Measurements from ENCODE around the gene MFAP1. TPM values are rescaled to one million over a fixed set of nuclear protein-coding genes. Genes with fewer than 3 reads are reported as not detected.
"Not testable (repeated sequence)": the region's sequence is repeated elsewhere in the genome, so short reads cannot be mapped to it uniquely, and the experiment has no call there.

The MFAP1 gene
- total RNA-seq, 1 donor from 2014 or later = 21.0 TPM

DNA sequence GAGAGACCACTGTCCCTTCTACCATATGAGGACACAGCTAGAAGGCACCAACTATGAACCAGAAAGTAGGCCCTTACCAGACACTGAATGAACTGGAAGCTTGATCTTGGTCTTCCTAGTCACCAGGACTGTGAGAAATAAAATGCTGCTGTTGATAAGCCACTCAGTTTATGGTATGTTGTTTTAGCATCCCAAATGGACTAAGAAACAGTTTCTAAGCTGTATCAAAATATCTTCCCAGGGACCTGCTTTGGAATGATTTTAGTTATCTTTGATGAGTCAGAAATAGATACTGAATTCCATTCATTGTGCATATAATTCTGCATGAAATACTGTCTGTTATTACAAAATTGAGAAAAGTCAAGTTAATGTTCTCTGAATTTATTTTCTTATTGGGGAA lies 20.9 kb upstream of the MFAP1 start:
- no peaks in the 10 kb centered on the region for H3K36me3 ChIP-seq
- intact Hi-C loops (cut with DNase I) = no loop called here
- H3K4me1 ChIP-seq = no peaks in the 10 kb centered on the region
- no peak overlapping the region for H3K4me3 ChIP-seq
- DNase-seq (no peak), ATAC-seq (no peak)
- no peaks in the 10 kb centered on the region for H3K9me3 ChIP-seq
- no peaks in the 10 kb centered on the region for H3K27me3 ChIP-seq
- H3K27ac ChIP-seq = no peak overlapping the region
- TF ChIP-seq, protein P1, sequence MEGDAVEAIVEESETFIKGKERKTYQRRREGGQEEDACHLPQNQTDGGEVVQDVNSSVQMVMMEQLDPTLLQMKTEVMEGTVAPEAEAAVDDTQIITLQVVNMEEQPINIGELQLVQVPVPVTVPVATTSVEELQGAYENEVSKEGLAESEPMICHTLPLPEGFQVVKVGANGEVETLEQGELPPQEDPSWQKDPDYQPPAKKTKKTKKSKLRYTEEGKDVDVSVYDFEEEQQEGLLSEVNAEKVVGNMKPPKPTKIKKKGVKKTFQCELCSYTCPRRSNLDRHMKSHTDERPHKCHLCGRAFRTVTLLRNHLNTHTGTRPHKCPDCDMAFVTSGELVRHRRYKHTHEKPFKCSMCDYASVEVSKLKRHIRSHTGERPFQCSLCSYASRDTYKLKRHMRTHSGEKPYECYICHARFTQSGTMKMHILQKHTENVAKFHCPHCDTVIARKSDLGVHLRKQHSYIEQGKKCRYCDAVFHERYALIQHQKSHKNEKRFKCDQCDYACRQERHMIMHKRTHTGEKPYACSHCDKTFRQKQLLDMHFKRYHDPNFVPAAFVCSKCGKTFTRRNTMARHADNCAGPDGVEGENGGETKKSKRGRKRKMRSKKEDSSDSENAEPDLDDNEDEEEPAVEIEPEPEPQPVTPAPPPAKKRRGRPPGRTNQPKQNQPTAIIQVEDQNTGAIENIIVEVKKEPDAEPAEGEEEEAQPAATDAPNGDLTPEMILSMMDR (IDR thresholded peaks at IDR 0.05) = no peak

DNA sequence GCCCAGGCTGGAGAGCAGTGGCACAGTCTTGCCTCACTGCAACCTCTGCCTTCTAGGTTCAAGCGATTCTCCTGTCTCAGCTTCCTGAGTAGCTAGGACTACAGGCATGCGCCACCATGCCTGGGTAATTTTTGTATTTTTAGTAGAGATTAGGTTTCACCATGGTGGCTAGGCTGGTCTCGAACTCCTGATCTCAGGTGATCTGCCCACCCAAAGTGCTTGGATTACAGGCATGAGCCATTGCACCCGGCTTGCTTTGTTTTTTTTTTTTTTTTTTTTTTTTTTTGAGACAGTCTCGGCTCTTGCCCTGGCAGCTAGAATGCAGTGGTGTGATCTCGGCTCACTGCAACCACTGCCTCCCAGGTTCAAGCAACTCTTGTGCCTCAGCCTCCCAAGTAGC lies 8.0 kb upstream of the MFAP1 start:
- intact Hi-C loops (cut with DNase I); H3K36me3 ChIP-seq: not testable (repeated sequence)

DNA sequence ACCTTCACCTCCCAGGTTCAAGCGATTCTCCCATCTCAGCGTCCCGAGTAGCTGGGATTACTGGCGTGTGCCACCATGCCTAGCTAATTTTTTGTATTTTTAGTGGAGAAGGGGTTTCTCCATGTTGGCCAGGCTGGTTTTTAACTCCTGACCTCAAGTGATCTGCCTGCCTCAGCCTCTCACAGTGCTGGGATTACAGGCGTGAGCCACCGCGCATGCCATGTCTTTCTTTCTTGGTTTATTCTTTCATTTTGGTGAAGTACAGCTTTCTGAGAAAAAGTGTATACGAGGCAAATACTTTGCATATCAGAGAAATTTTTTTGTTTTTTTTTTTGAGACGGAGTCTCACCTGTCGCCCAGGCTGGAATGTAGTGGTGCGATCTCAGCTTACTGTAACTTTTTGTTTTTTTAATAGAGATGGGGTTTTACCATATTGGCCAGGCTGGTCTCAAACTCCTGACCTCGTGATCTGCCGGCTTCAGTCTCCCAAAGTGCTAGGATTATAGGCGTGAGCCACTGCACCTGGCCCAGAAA lies 7.1 kb upstream of the MFAP1 start:
- intact Hi-C loops (cut with DNase I); DNase-seq; H3K36me3 ChIP-seq: not testable (repeated sequence)

More for the DNA sequence above, 8.0 kb upstream of the MFAP1 start:
- not testable (repeated sequence) for H3K27ac ChIP-seq, H3K9me3 ChIP-seq, H3K27me3 ChIP-seq, H3K4me1 ChIP-seq, ATAC-seq, DNase-seq, H3K4me3 ChIP-seq

DNA sequence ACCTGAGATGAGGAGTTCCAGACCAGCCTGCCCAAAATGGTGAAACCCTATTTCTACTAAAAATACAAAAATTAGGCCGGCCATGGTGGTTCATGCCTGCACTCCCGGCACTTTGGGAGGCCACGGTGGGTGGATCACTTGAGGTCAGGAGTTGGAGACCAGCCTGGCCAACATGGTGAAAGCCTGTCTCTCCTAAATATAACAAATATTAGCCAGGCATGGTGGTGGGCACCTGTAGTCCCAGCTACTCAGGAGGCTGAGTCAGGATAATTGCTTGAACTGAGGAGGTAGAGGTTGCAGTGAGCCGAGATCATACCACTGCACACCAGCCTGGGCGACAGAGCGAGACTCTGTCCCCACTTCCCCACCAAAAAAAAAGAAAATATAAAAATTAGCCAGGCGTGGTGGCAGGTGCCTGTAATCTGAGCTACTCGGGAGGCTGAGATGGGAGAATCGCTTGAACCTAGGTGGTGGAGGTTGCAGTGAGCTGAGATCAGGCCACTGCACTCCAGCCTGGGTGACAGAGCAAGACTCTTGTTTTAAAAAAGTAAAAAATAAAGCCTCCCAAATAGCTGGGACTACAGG lies 6.3 kb upstream of the MFAP1 start:
- H3K27ac ChIP-seq; intact Hi-C loops (cut with DNase I); H3K4me3 ChIP-seq; DNase-seq; H3K36me3 ChIP-seq; H3K27me3 ChIP-seq; ATAC-seq; H3K9me3 ChIP-seq: not testable (repeated sequence)
- H3K4me1 ChIP-seq = peaks cover 17% of the 10 kb centered on the region

More for the DNA sequence above, 7.1 kb upstream of the MFAP1 start:
- not testable (repeated sequence) for ATAC-seq, H3K27ac ChIP-seq, H3K27me3 ChIP-seq, H3K9me3 ChIP-seq, H3K4me3 ChIP-seq
- H3K4me1 ChIP-seq = peaks cover 13% of the 10 kb centered on the region

DNA sequence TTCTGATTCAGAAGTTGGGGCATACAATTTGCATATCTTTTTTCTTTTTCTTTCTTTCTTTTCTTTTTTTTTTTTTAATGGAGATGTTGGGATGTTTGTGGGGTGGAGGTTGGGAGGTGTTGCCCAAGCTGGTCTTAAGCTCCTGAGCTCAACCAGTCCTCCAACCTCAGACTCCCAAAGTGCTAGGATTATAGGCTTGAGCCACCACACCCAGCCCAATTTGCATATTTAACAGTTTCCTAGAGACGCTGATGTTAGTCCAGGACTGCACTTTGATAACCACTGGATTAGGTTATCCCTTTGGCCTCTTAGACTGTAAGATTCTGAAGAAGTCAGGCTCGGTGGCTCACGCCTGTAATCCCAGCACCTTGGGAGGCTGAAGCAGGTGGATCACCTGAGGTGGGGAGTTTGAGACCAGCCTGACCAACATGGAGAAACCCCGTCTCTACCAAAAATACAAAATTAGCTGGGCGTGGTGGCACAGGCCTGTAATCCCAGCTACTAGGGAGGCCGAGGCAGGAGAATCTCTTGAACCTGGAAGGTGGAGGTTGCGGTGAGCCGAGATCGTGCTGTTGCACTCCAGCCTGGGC lies 5.6 kb upstream of the MFAP1 start:
- H3K27ac ChIP-seq; DNase-seq; H3K27me3 ChIP-seq; H3K4me3 ChIP-seq; ATAC-seq; intact Hi-C loops (cut with DNase I); H3K36me3 ChIP-seq; H3K9me3 ChIP-seq: not testable (repeated sequence)
- H3K4me1 ChIP-seq = peaks cover 17% of the 10 kb centered on the region

DNA sequence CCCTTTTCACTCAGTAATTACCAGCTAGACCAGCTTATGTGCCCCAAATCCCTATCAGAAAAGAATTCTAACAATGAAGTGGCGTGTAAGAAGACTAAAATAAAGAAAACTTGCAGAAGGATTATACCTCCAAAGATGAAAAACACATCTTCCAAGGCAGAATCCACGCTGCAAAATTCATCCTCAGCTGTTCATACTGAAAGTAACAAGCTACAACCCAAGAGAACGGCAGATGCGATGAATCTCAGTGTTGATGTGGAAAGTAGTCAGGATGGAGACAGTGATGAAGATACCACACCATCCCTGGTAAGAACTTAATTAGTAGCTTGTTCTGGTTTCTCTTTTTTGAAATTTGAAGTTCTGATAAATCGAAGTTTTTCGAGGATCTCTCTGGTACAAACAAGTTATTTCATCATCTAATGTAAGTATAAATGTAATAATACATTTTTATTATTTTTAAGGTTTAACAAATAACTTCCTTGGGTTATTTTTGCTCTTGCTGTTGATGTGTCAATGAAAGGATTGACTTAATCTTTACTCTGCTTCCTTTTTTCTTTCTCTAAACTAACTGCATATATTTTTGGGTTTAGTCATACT lies 3.7 kb upstream of the MFAP1 start:
- ATAC-seq (no peak), DNase-seq (no peak)
- no peaks in the 10 kb centered on the region for H3K27me3 ChIP-seq
- H3K36me3 ChIP-seq = no peaks in the 10 kb centered on the region
- peaks cover 25% of the 10 kb centered on the region for H3K4me1 ChIP-seq
- TF ChIP-seq, protein P1 (IDR thresholded peaks at IDR 0.05) = no peak
- H3K27ac ChIP-seq = no peak overlapping the region
- H3K4me3 ChIP-seq = peak overlapping the region; percentile 71
- intact Hi-C loops (cut with DNase I) = no loop called here
- H3K9me3 ChIP-seq = no peaks in the 10 kb centered on the region

DNA sequence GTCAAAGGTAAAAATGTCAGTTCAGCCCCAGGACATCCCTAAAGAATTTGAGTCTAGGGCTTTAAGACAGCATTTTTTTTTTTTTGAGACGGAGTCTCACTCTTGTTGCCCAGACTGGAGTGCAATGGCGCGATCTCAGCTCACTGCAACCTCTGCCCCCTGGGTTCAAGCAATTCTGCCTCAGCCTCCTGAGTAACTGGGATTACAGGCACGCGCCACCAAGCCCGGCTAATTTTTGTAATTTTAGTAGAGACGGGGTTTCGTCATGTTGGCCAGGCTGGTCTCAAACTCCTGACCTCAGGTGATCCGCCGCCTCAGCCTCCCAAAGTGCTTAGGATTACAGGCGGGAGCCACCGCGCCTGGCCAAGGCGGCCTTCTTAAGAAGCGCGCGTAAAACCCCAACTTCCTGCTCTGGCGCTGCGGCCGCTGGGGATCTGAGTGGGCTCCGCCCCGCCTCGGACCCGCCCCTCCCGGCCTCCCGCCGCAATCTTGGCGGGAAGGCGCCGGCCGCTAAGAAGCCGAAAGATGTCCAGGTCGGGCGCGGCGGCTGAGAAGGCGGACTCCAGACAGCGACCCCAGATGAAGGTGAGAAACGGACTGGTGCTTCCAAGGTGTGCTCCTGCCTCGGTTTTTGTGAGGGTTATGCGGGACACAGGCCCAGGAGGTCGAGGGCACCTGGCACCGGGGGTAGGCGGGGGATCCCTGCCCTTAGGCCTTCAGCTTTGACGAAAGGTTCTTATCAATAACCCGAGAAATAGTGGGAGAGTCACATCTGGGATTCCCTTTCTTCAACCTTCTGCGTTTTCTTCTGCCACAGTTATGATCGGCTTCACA lies 2.2 kb upstream of the MFAP1 start, which contains the start of gene WDR76:
Gene WDR76, plus strand, starts transcription at position 495 of the 834 bp plus-strand sequence. Its CDS starts 31 bp downstream, at position 526.
- intact Hi-C loops (cut with DNase I) = no loop called here
- peak within 1 kb of the TSS; percentile 71 for H3K4me3 ChIP-seq
- ATAC-seq = peak; percentile 92
- DNase-seq = peak; percentile 90
- H3K9me3 ChIP-seq = no peaks in the 10 kb centered on the region
- TF ChIP-seq, protein P1 (IDR thresholded peaks at IDR 0.05) = no peak
- H3K4me1 ChIP-seq = peaks cover 37% of the 10 kb centered on the region
- no peaks in the 10 kb centered on the region for H3K27me3 ChIP-seq
- no peaks in the 10 kb centered on the region for H3K36me3 ChIP-seq
- H3K27ac ChIP-seq = peak within 1 kb of the TSS; percentile 67
